Prostate gland (tissue), 2 donors: ENCODE results near the gene SNPH.

ENCODE experiments used
- POLR2A ChIP-seq: fragments of 450-650 bp; IDR thresholded peaks from one replicate; pipeline ENCODE4 v1.6.1; 2016; ENCODE audit warnings: antibody characterized with exemption, mild to moderate bottlenecking
- POLR2AphosphoS5 ChIP-seq: sonication (generic); formaldehyde crosslinking; IDR thresholded peaks from one replicate; pipeline ENCODE4 v1.6.1; 2017; ENCODE audit warnings: antibody characterized with exemption
- TF ChIP-seq, protein P1 (sequence below), 4 experiments: fragments of 200-600 bp in 2 of 4; fragments of 450-650 bp in 2 of 4; sonication (generic) in 2 of 4; IDR thresholded peaks; 1 replicate in 3 of 4; 2 replicates in 1 of 4; pipeline ENCODE4 v1.5.1; 2016 to 2019; ENCODE audit warnings: antibody characterized with exemption in 4 of 4, mild to moderate bottlenecking in 2 of 4, moderate library complexity in 2 of 4

DNA sequence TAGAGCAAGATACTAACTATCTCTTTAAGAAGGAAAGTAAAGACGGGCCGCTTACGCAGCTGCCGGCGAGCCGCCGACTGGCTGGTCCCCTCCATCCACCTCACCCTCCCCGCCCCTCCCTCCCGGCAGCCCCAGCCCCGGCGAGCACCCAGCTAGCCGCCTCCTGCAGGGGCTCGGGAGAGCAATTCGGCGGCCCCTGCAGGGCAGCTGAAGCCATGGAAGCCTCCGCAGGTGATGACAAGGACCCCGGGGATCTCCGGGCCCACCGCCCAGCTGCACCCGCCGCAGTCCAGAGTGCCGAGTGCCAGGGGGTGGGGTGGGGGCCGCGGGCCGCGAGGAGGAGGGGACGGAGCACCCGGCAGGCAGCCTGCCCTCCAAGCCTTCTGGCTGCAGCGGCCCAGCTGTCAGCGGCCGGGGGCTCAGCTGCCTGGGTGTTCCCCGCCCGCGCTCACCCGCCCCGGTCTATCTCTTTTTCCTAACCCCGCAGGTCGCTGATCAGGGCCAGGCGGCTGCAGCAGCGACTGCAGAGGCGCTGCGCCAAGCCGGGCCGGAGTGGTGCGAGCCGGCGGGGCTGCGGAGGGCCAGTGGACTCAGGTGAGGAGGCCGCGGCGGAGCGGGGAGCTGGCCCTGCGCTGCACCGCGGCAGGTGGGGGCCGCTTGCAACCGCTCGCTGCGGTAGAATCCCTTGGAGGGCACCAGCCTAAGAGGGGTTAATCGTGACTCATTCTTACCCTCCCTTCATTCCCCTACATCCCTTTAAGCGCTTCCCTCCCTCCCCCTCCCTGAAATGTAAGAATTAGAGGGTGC lies at the start of gene SNPH:
- TF ChIP-seq, protein P1, sequence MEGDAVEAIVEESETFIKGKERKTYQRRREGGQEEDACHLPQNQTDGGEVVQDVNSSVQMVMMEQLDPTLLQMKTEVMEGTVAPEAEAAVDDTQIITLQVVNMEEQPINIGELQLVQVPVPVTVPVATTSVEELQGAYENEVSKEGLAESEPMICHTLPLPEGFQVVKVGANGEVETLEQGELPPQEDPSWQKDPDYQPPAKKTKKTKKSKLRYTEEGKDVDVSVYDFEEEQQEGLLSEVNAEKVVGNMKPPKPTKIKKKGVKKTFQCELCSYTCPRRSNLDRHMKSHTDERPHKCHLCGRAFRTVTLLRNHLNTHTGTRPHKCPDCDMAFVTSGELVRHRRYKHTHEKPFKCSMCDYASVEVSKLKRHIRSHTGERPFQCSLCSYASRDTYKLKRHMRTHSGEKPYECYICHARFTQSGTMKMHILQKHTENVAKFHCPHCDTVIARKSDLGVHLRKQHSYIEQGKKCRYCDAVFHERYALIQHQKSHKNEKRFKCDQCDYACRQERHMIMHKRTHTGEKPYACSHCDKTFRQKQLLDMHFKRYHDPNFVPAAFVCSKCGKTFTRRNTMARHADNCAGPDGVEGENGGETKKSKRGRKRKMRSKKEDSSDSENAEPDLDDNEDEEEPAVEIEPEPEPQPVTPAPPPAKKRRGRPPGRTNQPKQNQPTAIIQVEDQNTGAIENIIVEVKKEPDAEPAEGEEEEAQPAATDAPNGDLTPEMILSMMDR (IDR thresholded peaks at IDR 0.05): no peak
- TF ChIP-seq POLR2A: no peak
- peak; percentile 27 for TF ChIP-seq POLR2AphosphoS5
